ENCODE data around the gene ICAM3. TPM values are rescaled to one million over a fixed set of nuclear protein-coding genes. Genes with fewer than 3 reads are reported as not detected.
A peak's percentile ranks its signal among the peaks of the same experiment; 100 is the strongest.
"Not testable (repeated sequence)": the region's sequence is repeated elsewhere in the genome, so short reads cannot be mapped to it uniquely, and the experiment has no call there.

Gene ICAM3
- total RNA-seq, 1 experiment from 2014 or later: not detected

DNA sequence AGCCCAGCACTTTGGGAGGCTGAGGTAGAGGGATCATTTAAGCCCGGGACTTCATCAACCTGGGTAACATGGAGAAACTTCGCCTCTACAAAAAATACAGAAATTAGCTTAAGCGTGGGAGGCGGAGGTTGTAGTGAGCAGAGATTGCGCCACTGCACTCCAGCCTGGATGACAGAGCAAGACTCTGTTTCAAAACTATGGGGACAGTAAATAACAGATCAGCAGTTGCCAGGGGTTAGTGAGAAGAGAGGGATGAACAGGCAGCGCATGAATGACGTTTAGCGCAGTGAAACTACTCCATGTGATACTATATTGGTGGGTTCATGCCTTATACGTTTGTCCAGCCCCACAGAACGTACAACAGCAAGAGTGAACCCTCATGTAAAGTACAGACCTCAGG is 7.1 kb upstream of the ICAM3 start:
- no peak for DNase-seq (ENCODE audit: low read depth)

DNA sequence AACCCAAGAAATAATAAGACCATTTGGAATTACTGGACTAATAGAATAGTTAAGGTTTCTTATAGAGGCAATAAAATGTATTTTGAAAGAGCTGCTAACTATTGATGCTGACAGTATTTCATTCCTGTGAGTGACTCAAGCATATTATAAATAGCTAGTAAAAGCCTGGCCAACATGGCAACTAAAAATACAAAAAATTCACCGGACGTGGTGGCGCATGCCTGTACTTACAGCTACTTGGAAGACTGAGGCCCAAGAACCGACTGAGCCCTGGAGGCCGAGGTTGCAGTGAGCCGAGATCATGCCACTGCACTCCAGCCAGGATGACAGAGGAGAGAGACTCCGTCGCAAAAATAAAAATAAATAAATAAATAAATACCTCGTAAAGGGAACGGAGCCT is 5.4 kb upstream of the ICAM3 start:
- no peak for DNase-seq (ENCODE audit: low read depth)

DNA sequence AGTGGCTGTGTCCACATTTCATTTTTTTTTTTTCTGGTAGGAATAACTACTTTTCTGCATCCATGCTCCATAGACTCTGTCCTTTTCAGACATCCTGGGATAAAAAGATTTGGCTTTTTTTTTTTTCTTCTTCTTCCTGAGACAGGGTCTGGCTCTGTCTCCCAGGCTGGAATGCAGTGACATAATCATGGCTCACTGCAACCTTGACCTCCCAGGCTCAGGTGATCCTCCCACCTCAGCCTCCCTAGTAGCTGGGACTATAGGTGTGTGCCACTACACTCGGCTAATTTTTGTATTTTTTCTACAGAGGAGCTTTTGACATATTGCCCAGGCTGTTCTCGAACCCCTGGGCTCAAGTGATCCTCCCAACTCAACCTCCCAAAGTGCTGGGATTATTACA is 4.1 kb upstream of the ICAM3 start:
- DNase-seq (ENCODE audit: low read depth): no peak

DNA sequence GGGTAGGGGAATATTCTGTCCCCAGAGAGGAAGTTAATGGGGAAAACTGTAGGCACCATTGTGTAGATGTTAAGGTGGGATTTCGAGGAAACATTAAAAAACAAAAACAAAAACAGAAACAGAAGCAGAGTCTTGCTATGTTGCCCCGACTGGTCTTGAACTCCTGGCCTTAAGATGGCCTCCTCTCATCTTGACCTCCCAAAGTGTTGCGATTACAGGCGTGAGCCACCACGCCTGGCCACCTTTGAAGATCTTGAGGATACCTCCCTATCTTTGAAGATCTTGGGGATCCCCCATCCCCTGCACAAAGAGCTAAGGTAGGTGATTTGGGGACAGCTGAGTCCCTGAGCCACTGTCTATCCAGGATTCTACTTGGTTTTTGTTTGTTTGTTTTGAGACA is 553 bp upstream of the ICAM3 start:
- no peak for DNase-seq (ENCODE audit: low read depth)

DNA sequence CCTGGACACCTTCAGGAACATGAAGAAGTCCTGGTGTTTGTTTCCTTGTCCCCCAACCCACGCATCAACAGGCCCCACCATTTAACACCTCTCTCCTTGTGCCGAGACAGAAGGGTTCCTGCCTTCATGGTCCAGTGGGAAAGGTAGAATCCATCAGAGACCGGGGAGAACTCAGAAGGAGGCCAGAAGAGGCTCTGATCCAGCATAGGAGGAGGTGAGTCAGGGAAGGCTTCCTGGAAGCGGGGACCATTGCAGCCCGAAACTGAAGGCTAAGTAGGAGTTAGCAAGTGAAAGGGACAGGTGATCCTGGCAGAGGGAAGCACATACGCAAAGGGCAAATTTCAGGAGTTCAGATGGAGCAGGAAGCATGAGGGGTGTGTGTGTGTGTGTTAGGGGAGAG is 484 bp downstream of the ICAM3 start:
- DNase-seq (ENCODE audit: low read depth): no peak

DNA sequence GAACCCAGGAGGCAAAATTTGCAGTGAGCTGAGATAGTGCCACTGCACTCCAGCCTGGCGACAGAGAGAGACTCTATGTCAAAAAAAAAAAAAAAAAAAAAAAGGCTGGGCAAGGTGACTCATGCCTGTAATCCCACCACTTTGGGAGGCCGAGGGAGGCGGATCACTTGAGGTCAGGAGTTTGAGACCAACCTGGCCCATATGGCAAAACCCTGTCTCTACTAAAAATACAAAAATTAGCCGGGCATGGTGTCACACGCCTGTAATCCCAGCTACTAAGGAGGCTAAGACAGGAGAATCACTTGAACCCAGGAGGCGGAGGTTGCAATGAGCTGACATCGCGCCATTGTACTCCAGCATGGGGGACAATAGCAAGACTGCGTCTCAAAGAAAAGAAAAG is 2.7 kb downstream of the ICAM3 start:
- not testable (repeated sequence) for DNase-seq (ENCODE audit: low read depth)

DNA sequence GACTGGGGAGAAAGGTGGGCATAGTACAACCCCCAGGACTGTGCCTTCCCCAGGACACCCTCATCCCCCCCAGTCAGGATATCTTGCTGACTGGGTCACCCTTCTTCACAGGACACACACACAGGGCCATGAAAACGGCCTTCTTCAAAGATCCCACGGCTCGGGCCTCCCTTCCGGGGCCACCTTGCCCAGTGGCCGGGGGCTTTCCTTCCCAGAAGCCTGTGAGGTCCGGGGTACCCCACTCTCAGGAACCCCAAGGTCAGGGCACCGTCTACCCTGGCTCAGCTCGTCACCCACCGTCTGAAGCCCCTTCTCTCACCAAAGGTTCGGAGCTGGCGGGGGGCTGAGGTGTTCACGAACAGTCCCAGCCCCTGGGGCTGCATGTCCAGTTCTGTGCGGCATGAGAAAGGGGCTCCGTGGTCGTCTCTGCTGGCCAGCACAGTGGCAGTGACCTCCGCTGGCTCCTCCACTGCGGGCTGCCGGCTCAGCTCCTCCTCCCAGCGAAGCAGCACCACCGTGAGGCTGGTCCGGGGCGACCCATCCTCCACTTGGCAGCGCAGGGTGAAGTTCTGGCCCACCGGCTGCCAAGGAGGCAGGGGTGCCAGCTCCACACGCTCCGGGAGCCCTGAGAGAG is 4.0 kb downstream of the ICAM3 start:
- DNase-seq (ENCODE audit: low read depth): no peak

DNA sequence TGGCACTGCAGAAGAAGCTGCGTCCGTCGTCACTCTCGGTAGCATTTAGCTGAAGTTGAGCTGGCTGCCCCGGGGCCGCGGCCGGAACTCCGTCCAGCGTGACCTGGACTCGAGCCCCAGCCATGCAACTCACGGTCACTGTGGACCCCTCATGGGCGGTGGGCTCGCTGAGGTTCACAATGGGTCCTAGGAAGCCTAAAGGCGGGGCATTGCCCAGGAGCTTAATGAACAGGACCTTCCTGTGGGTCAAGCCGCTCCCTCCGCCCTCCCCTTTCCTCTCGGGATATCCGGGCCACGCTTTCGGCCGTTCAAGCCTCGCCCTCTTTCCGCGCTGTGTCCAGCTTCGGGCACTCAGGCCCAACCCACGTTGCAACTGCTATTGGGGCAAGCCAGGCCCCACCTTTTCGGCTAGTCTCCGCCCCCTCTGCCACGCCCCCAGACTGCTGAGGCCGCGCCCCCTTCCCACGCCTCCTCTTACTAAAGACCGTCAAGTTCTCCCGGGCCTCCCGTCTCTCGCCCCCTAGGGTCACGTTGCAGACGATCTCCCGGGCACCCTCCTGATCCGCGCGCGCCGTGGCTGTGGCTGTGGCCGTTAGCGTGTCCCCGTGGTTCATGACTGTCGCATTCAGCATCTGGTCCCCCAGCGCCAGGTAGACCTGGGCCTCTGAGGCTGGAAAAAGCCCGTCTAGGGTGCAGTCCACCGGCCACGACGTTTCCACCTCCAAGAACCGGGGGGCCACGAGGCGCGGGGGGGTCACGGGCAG is 4.7 kb downstream of the ICAM3 start:
- DNase-seq (ENCODE audit: low read depth): no peak

DNA sequence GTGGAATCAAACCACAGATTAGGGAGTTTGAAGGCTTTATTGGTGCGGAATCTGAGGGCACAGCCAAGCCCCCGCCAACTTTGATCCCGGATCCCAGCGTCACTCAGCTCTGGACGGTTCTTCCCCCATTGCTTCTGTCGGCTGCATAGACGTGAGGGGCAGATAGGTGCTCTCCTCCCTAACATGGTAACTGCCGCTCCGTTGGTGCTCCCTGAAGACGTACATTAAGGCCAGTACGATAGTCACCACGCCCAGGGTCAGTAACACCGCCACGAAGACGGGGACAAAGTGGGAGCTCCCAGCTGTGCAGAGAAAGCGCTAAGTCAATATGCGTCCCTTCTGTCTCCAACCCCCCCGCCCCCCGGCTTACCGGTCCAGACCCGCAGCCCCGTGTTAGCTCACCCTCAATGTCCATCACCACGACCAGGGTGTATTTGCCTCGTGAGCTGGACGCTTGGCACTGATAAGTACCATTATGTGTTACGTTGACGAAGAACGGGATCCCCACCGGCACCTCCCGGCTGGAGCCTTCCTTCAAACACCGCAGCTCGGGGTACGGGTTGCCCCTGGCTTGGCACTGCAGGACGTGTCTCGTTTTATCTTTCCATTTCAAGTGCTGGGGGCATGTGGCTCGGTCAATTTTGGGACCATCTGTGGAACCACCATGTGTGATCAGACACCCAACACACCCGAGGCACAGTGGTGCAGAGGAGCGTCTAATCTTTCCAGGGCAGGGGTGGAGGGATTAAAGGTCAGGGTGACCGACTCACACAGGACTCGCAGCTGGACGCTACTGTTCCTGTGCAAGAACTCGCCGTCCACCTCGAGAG is 5.5 kb downstream of the ICAM3 start:
- DNase-seq (ENCODE audit: low read depth): no peak

DNA sequence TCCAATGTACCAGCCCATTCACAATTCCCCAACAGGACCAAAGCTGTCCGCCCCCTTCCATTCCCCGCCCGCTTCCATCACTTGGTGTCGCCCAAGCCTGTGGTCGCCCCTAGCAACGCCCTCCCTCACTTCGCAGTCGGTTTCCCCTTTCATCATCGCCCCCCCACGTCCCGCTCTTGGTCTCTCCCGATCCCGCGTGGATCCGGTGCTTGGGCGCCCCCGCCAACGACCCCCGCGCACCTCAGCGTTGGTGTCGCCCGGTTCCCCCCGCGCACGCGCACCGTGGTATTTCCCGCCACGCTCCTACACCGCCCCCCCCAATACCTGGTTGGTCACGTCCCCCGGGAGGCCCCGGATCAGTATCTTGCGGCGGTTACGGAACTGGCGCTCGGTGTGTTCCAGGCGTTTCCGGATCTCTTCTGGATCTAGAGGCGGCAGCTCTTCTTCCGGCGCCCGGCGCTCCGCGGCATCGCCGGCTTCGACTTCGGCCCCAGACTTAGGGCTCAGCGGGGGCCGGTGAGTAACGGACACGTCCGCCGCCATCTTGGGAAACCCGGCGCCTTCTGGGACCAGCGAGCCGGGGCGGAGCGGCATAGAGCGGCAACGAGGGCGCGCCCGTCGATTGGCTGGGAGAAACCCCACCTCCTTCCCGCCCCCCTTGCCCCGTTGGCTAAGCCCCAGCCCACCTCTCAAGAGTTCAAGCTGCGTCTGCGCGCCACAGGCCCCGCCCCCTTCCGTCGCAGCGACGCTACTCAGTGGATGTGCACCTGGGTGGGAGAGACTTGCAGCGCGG is 6.3 kb downstream of the ICAM3 start, which contains the start of gene RAVER1:
Gene RAVER1 (minus strand): TSS at position 565 of the 793 bp plus-strand sequence. CDS start 22 bp downstream, at position 543.
- DNase-seq (ENCODE audit: low read depth): peak; percentile 96

DNA sequence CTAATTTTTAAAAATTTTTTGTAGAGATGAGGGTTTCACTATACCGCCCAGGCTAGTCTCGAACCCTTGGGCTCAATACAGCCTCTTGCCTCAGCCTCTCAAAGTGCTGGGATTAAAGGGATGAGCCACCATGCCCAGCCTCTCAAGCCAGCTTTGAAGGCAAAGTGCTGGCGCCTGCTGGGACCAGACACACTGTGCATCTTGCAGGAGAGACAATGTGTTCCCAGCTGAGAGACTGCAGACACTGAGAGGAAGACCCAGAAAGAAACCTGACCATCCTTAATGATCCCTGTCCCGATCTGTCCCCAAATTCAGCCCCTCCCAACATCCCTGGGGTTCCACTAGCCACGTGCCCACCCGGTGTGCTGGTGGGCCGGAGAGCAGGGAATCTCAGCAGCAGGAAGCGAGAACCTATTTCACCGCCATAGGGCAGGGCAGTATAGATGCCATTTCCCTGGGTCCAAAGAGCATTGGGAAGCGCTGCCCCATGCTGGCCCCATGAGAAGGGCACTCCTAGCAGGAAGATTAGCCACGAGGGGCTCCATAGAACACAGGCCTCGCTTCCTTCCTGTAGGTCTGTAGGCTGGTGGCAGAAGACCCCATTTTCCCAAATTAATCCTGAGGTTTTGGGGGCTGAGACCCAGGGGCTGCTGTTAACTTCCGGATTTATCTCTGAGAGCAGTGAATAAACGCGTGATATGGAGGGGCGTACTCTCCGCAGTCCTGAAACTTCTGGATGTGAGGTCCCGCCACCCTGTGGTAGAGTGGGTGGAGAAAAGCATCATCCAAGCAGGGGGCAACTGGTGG is 7.1 kb downstream of the ICAM3 start:
- DNase-seq (ENCODE audit: low read depth): no peak

DNA sequence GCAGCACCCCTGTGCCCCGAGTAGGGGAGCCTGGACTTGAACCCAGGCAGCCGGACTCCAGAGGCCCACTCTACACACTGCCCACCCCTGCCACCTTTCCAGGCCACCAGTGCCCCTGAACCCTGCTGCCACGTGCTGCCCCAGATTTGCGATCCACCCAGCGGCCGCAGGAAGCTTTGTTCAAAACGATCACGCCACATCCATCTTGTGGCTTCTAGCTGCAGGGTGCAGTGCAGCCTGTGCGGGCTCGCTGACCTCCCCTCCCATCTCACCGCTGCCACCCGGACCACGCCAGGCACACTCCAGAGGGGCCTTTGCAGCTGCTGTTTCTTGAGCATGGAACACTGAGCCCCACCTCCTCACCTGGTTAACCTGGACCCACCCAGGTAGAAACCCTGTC is 9.9 kb downstream of the ICAM3 start:
- no peak for DNase-seq (ENCODE audit: low read depth)

DNA sequence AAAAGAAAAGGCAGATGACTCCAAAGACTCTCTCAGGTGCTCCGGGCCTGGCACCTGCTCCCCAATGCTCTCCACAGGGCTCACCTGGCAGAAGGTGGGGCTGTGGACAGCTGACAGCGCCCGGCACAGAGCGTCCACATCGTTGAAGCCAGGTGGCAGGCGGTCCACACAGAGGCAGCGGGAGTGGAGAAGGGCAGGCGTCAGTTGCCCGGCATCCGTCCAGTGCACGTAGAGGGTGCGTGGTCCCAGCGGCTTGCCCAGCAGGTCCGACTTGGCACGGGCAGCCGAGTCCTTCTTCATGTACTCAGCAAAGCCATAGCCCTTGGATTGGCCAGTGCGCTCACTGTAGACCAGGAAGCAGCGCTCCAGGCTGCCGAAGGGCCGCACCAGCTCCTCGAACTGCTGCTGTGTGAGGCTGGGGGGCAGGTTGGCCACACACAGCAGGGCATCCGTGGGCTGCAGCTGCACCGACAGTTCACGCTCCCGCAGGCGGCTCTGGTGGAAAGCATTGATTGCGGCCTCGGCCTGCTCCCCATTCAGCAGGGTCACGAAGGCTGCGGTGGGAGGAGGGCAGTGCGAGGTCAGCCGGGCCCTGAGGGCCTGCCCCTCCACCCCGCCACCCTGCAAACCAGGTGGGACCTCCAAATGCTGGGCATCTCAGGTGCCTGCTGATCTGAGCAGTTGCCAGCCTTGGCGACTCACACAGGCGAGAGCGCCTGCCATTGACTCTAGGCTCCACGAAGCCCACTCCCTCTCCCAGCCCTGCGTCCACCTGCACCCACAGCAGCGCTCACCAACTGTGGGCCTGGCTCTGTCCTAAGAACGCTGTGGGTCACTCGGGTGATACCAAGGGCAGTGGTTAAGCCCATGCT is 10.6 kb downstream of the ICAM3 start:
- no peak for DNase-seq (ENCODE audit: low read depth)

DNA sequence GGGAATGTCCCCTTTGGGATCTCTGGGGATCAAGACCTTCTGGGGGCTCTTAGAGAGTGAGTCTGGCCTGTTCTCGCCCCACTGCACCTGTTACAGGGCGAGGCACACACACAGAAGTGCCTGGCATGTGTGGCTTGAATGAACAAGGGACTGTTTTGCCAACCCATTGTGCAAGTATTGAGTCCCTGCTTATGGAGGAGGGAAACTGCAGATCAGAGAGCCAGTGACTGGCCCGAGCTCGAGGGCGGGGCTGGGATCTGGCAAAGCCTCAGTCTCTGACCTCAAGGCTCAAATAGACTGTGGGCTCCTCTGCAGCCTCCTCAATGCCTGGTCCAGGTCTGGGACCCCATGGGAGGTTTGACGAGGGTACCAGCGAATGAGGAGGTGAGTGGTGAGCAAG is 11.6 kb downstream of the ICAM3 start:
- DNase-seq (ENCODE audit: low read depth): no peak

DNA sequence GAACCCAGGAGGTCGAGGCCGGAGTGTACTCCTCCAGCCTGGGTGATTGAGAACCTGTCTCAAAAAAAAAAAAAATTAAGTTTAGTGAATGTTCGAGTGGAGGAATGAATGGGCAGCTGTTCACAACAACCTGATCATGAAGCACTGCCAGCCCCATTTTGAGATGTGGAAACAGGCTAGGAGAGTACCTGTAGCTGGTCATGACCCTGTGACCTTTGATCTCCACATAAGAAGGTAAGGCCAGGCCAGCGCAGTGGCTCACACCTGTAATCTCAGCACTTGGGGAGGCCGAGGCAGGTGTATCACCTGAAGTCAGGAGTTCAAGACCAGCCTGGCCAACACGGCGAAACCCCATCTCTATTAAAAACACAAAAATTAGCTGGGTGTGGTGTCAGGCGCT is 13.7 kb downstream of the ICAM3 start:
- no peak for DNase-seq (ENCODE audit: low read depth)

DNA sequence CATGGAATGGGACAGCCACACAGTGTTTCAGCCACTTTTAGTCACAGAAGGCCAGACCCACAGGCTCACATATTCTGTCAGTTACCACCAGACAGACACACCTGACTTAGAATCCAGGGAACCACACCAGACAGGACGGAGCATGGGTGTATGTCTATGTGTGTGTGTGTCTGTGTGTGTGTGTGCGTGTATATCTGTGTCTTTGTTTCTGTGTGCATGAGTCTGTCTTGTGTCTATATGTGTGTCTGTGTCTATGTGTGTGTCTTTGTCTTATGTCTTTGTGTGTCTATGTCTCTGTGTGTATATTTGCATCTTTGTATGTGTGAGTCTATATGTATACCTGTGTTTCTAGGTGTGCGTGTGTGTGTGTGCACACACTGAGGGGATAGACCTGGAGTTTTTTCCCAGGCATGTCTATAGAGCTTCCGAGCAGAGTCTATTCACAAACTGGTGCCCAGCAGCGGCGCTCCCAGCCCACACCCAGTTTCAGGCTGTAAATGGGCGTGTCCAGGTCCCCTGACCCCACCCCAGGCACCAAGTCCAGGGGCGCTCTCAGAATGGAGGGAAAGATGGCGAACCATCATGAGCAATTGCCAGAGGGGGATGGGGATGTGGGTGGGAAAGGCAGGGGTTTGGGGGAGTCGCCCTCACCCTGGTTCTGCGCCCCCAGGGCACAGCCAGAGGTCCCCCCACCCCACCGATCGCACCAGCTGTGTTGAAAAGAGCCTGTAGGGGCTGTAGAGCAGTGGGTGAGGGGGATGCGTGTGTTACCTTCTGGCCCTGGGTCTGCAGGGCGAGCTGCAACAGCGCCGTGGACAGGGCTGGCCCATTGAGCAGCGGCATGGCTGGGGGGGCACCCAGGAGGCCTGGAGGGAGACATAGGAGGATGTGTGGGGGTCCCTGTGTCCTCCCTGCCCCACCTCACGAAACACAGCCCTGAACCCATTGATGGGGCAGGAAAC is 17.3 kb downstream of the ICAM3 start:
- DNase-seq (ENCODE audit: low read depth): no peak

DNA sequence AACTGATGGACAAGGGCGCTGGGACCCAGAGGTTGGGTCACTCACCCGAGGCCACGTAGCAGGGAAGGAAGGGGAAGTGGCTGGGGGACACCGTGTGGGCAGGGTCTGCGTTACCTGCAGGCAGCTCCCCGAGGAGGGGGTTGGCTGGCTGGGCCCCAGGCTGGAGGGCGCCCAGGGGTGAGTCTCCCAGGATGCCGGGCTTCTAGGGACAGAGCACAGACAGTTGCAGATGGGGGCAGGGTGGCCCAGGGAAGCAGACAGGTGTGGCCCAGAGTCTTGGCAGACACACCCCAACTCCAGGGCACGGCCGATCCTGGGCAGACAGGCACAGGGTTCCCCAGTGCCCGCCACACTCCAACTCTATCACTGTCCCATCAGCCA is 18.0 kb downstream of the ICAM3 start:
- DNase-seq (ENCODE audit: low read depth): no peak

DNA sequence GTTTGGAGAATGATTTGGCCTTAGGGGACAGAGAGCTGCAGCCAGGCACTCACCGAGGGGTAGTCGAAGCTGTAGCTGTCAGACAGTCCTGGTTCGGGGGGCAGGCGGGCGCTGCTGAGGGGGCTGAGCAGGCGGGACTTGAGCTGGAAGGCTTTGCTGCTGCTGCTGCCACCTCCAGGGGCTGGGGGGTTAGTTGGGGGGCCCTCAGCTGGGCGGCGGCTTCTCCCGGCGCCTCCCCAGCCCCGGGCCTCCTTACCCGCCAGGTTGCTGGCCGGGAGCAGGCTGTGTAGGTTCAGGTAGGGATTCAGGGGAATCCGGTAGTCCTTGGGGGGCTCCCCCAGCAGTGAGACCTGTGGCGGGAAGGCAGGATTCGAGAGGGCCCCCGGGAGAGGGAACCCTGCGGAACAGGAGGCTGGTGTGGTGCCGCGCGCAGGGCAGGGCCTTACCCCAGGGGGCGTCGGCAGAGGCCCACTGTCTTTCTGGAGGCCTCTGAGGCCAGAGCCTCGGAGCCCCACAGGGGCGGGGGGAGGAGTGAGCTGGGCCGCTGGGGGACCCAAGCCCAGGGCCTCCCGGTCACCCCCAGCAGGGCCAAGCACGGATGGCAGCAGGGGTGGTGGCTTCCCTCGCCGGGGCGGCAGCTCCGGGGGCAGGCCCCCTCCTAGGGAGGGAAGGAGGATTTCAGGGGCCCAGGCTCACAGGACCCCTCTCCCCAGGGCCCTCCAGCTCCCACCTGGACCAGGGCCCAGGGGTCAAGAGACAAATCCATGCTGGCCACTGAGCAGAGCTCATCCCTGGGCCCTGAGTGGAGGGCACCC is 18.6 kb downstream of the ICAM3 start:
- no peak for DNase-seq (ENCODE audit: low read depth)
